H4 (cell line): ENCODE results near the gene ADGRA3. TPM values are rescaled to one million over a fixed set of nuclear protein-coding genes. Genes with fewer than 3 reads are reported as not detected.
A peak's percentile ranks its signal among the peaks of the same experiment; 100 is the strongest.

Source experiments
- DNase-seq: peaks from one replicate; pipeline ENCODE4 v3.0.0-alpha.2; 2015; ENCODE audit warnings: low spot score
- total RNA-seq: library from RNA; depleted of rRNA; stranded (reverse); fragments of >200 nt; shearing (Covaris generic); gene quantifications from 2 replicates; pipeline ENCODE4 v1.2.3, GENCODE V29; 2014; rRNA removed

Gene ADGRA3
- total RNA-seq = 27.3 and 31.2 TPM in 2 replicates

DNA sequence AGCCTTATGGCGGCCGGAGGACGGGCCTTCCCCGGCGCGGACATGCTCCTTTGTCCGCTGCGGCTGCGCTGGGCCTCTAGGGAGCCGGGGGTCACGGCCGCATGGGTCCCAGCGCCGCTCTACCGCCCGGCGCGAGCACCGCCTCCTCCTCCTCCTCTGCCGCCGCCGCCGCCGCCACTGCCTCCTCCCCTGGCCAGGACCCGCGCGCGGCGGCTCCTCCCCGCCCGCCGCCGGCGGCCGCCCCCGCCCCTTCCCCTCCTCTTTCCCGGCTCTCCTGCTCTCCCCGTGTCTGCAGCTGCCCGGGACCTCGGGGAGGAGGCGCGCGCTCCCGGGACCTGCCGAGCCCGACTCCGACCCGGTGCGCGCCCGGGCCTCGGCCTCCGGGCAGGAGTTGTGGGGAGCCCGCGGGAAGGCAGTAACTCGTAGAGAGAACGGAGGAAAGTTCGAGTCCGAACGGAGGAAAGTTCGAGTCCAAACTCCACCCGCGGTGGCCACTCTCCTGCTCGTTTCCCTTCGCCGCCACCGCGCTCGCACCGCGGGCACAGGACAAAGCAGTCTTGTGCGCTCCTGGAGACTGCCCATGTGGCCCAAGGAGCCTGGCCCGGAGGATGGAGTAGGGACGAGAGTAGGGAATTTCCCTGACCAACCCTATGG, at the start of gene ADGRA3:
Gene ADGRA3, minus strand, starts transcription at position 179 of the 654 bp plus-strand sequence. CDS start 282 bp downstream, outside the sequence.
- peak; percentile 54 for DNase-seq

GRCh38 chr4:22556495-22556894, 40.6 kb upstream of the ADGRA3 start:
- no peak for DNase-seq

DNA sequence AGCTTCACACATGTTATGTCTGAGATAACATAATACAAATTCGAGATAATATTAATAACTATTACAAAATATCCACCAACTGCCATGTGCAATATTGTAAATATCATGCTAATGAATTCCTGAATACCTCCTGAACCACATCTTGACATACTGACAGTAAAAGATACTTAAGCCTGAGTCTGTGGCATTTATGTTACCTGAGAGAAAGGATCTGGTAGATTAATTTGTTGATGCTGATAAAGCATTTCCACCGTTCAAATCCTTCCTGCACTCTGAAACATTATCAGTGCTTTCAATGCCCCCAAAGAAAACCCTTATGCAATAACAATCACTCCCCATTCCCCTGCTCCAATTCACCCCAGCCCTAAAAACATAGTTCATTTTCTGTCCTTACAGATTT, 38.8 kb upstream of the ADGRA3 start:
- DNase-seq = no peak

GRCh38 chr4:22553560-22553959, 37.7 kb upstream of the ADGRA3 start:
- no peak for DNase-seq

GRCh38 chr4:22552812-22553211, 36.9 kb upstream of the ADGRA3 start:
- DNase-seq = peak; percentile 12

DNA sequence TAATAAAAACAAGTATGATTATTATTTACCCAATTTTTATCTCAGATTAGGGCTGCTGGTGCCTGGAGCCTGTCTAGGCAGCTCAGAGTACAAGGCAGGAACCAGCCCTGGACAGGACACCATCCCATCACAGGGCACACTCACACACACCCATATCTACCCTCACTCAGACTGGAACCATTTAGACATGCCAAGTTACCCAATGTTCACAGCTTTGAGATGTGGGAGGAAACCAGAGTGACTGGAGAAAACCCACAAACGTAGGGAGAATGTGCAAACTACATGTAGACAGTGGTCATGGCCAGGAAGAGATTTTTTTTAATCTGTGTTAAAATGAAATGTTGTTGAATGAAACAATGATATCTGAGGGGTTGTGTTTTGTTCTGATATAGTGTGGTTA, 35.7 kb upstream of the ADGRA3 start:
- DNase-seq = no peak

DNA sequence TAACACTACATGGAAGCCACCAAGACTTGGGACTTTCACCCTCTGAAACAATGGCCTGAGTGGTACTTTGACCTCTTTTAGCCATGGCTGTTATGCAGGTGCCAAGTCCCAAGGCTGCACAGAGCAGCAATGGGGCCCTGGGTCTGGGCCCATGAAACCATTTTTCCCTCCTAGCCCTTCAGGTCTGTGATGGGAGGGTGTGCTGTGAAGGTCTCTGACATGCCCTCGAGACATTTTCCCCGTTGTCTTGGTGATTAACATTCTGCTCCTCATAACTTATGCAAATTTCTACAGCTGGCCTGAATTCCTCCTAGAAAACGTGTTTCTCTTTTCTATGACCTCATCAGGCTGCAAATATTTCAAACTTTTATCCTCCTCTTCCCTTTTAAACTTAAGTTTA, 30.4 kb upstream of the ADGRA3 start:
- DNase-seq = no peak

DNA sequence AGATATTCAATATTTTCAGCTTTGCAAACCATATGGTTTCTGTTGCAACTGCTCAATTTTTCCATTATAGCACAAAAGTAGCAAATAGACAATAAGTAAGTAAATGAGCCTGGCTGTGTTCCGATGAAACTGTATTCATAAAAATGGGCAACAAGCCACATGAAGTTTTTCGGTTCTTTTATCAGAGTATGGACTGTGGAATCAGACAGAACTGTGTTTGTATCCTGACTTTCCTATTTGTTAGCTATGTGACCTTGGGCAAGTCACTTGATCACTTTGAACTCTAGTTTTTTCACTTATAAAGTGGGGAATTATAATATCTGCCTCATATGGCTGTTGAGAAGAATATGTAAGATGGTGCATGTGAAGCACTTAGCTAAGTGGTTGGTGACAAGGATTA, 23.4 kb upstream of the ADGRA3 start:
- DNase-seq = no peak

- DNase-seq = no peak
Measured at GRCh38 chr4:22537864-22538263, 22.0 kb upstream of the ADGRA3 start.

- DNase-seq = no peak
Measured at GRCh38 chr4:22534374-22534773, 18.5 kb upstream of the ADGRA3 start.

DNA sequence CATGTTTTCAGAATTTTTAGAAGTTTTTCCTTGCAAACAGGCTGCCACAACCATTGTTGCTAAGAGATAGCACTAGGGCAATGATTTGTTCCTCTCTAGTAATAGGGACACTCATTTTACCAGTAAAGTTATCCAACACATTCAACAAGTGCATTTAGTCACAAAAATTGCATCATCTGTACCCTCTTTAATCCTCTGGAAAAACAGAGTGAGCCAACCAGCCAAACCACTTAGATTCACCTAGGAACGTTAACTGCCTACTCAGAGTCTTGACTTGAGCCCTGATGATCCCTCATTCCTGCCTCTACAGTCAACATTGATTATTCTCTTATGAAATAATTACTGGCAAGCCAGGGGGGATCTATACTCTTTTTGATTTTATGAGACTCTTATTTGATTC, 17.0 kb upstream of the ADGRA3 start:
- no peak for DNase-seq

DNA sequence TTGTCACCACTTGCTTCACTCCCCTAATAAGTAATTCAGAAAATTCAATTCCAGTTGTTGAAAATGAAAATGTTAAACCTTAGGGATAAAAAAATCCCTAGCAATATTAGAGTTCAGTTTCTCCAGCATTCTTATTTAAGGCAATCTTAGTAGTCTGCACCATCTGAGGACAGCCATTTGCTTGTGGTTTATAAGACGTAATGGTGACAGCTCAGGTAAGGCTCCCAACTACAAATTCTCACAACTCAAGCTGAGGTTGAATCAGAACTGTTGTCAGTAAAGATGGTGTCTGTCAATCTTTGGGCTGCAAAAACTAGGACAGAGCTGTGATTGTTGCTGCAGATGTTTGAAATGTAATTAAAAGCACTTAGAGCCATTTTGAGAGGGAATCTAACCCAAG, 16.3 kb upstream of the ADGRA3 start:
- no peak for DNase-seq

DNA sequence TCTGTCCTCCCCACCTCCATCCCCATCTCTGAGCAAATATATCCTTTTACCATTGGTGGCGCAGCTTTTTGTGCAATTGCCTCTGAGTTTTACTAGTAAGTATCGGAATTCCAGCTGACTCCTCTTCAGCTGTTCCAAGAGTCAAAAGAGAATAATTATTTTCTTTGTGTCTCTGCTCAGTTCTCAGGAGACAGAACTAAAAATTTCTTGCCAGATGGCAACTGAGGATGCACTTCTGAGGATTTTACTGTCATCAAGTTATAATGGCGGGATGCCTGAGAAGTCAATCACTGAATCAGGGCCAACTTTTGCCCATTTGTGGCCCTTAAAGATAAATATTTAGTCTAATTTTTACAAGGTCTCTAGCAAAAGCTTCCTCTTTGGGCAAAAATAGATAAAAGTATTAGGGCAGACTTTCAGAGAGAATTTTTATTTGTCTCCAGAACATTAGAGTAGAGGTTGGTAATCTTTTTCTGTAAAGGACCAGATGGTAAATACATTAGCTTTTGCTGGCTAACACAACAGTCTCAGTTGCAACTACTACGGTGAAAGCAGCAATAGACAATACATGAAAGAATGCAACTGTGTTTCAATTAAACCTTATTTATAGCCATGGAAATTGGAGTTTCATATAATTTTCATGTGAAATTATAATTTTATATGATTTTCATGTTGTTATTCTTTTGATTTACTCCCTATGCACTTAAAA, 15.6 kb upstream of the ADGRA3 start:
- DNase-seq = no peak

- no peak for DNase-seq
Measured at GRCh38 chr4:22524895-22525294, 9.0 kb upstream of the ADGRA3 start.

DNA sequence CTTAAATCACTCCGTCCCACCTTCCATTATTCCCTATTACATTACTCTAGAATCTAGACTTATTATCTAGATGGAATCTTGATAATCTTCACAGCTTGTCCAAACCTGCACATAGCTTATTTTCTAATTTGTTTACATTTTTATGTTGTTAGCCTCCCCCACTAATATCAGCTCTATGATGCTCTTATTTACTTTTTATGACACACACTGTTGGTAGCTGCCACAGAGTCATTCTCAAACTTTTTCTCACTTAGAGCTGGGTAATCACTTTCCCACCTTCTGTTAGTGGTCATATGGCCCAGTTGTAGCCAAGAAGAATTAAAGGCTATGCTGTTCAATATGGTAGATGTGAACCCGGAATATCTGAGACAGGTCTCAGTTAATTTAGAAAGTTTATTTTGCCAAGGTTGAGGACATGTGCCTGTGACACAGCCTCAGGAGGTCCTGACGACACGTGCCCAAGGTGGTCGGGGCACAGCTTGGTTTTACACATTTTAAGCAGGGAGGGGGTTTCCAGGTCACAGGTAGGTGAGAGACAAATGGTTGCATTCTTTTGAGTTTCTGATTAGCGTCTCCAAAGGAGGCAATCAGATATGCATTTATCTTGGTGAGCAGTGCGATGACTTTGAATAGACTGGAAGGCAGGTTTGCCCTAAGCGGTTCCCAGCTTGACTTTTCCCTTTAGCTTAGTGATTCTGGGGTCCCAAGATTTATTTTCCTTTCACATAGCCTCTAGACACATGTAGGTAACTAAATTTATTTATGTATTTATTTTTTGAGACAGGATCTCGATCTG, 7.0 kb upstream of the ADGRA3 start:
- no peak for DNase-seq

GRCh38 chr4:22522206-22522605, 6.3 kb upstream of the ADGRA3 start:
- no peak for DNase-seq

DNA sequence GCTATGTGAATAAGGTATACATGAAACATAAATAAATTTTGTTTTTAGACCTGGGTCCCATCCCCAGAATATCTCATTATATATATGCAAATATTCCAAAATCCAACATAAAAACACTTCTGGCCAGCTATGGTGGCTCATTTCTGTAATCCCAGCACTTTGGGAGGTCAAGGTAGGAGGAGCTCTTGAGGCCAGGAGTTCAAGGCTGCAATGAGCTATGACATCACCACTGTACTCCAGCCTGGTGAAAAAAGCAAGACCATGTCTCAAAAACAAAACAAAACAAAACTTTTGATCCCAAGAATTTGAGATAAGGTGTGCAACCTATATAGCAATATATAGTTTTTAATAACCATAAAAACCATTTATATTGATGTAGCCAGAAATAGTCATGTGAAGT, 5.4 kb upstream of the ADGRA3 start:
- no peak for DNase-seq

GRCh38 chr4:22515145-22515887, 550 bp downstream of the ADGRA3 start:
- peak; percentile 75 for DNase-seq

GRCh38 chr4:22514481-22514880, 1.4 kb downstream of the ADGRA3 start:
- no peak for DNase-seq

GRCh38 chr4:22514001-22514400, 1.9 kb downstream of the ADGRA3 start:
- peak; percentile 59 for DNase-seq

DNA sequence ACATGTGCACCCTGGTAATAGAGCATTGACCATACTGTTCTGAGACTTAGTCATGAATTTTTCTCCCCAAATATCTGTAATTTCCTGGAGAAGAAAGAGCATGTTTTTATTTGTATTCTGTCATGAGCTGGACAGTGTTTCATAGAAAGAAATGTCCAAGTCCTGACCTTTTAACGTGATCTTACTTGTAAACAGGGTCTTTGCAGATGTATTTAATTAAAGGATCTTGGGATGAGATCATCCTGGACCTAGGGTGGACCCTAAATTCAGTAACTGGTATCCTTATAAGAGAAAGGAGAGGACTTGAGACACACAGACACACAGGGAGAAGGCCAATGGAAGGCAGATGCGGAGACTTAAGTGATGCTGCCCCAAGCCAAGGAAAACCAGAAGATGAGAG, 3.6 kb downstream of the ADGRA3 start:
- DNase-seq = no peak

- DNase-seq = no peak
Measured at GRCh38 chr4:22510750-22511149, 5.1 kb downstream of the ADGRA3 start.
